ENCODE results near the gene EPS8L1. TPM values are rescaled to one million over a fixed set of nuclear protein-coding genes. Genes with fewer than 3 reads are reported as not detected.
A peak's percentile ranks its signal among the peaks of the same experiment; 100 is the strongest.
"Not testable (repeated sequence)": the region's sequence is repeated elsewhere in the genome, so short reads cannot be mapped to it uniquely, and the experiment has no call there.

Gene EPS8L1
- total RNA-seq, 2 donors from 2014 or later: 29.4 to 52.8 TPM

DNA sequence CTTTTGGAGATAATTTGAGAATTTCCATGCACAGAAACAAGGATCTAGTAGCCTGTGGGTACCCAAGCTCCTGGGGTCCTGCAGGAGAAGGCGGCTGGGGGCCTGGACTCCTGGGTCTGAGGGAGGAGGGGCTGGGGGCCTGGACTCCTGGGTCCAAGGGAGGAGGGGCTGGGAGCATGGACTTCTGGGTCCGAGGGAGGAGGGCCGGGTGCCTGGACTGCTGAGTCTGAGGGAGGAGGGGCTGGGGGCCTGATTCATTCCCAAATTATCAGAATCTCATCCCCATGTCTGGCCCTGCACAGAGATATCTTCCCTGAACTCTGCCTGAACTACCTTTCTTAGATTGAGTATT, 12.2 kb upstream of the EPS8L1 start:
- Histone ChIP-seq H3K27ac (ENCODE audit: low read depth, low read length) (no peak overlapping the region), H3K9ac (ENCODE audit: extremely low read depth, low read length, poor library complexity, severe bottlenecking) (no peak overlapping the region), H3K9me3 (ENCODE audit: control insufficient read depth, low read length) (no peaks in the 10 kb centered on the region), H3K36me3 (ENCODE audit: control insufficient read depth, insufficient read depth, low read length) (peaks cover 4% of the 10 kb centered on the region), H3K4me1 (ENCODE audit: control insufficient read depth, insufficient read depth, low read length) (no peaks in the 10 kb centered on the region), H3K4me3 (ENCODE audit: low read length) (no peak overlapping the region), H3K27me3 (ENCODE audit: control insufficient read depth, insufficient read depth, low read length, poor library complexity, severe bottlenecking) (peaks cover 30% of the 10 kb centered on the region)
- H3K9me3 Mint-ChIP-seq: no peaks in the 10 kb centered on the region
- 74% methylated on average over 1 of the region's 3 CpGs; no CpG with 5 or more reads in 1 of the 2 experiments for whole genome bisulfite sequencing, 2 experiments (ENCODE audit: insufficient coverage in 1 of 2, insufficient read length in 1 of 2)
- H3K4me3 Mint-ChIP-seq: peak overlapping the region; percentile 78
- TF ChIP-seq, protein P1, sequence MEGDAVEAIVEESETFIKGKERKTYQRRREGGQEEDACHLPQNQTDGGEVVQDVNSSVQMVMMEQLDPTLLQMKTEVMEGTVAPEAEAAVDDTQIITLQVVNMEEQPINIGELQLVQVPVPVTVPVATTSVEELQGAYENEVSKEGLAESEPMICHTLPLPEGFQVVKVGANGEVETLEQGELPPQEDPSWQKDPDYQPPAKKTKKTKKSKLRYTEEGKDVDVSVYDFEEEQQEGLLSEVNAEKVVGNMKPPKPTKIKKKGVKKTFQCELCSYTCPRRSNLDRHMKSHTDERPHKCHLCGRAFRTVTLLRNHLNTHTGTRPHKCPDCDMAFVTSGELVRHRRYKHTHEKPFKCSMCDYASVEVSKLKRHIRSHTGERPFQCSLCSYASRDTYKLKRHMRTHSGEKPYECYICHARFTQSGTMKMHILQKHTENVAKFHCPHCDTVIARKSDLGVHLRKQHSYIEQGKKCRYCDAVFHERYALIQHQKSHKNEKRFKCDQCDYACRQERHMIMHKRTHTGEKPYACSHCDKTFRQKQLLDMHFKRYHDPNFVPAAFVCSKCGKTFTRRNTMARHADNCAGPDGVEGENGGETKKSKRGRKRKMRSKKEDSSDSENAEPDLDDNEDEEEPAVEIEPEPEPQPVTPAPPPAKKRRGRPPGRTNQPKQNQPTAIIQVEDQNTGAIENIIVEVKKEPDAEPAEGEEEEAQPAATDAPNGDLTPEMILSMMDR (conservative IDR thresholded peaks at IDR 0.05): no peak
- peaks cover 46% of the 10 kb centered on the region for H3K27me3 Mint-ChIP-seq (ENCODE audit: insufficient read depth)
- DNase-seq: no peak
- no peak overlapping the region for H3K27ac Mint-ChIP-seq
- H3K4me1 Mint-ChIP-seq: peaks cover 2% of the 10 kb centered on the region
- peaks cover 8% of the 10 kb centered on the region for H3K36me3 Mint-ChIP-seq (ENCODE audit: low read depth)

DNA sequence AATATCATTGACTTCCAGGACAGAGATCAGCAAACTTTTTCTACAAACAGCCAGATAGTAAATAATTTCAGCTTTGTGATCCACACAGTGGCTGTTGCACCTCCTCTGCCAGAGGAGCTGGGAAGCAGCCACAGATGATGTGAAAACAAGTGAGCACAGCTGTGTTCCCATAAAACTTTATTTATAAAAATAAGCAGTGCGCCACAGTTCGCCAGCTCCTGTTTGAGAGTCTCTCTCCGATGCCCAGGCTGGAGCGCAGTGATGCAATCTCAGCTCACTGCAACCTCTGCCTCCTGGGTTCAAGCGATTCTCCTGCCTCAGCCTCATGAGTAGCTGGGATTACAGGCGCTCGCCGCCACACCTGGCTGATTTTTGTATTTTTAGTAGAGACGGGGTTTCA, 10.2 kb upstream of the EPS8L1 start:
- H3K36me3 ChIP-seq (ENCODE audit: control insufficient read depth, insufficient read depth, low read length); H3K9me3 Mint-ChIP-seq; H3K4me1 ChIP-seq (ENCODE audit: control insufficient read depth, insufficient read depth, low read length); DNase-seq; H3K4me3 Mint-ChIP-seq; H3K4me3 ChIP-seq (ENCODE audit: low read length); H3K27ac ChIP-seq (ENCODE audit: low read depth, low read length); H3K27ac Mint-ChIP-seq; H3K9me3 ChIP-seq (ENCODE audit: control insufficient read depth, low read length); H3K9ac ChIP-seq (ENCODE audit: extremely low read depth, low read length, poor library complexity, severe bottlenecking); H3K4me1 Mint-ChIP-seq; H3K36me3 Mint-ChIP-seq (ENCODE audit: low read depth): not testable (repeated sequence)
- peaks cover 57% of the 10 kb centered on the region for H3K27me3 Mint-ChIP-seq (ENCODE audit: insufficient read depth)
- peaks cover 30% of the 10 kb centered on the region for H3K27me3 ChIP-seq (ENCODE audit: control insufficient read depth, insufficient read depth, low read length, poor library complexity, severe bottlenecking)
- 82 to 86% methylated on average over 9 of the region's 9 CpGs for WGBS, 2 experiments (ENCODE audit: insufficient coverage in 1 of 2, insufficient read length in 1 of 2)

DNA sequence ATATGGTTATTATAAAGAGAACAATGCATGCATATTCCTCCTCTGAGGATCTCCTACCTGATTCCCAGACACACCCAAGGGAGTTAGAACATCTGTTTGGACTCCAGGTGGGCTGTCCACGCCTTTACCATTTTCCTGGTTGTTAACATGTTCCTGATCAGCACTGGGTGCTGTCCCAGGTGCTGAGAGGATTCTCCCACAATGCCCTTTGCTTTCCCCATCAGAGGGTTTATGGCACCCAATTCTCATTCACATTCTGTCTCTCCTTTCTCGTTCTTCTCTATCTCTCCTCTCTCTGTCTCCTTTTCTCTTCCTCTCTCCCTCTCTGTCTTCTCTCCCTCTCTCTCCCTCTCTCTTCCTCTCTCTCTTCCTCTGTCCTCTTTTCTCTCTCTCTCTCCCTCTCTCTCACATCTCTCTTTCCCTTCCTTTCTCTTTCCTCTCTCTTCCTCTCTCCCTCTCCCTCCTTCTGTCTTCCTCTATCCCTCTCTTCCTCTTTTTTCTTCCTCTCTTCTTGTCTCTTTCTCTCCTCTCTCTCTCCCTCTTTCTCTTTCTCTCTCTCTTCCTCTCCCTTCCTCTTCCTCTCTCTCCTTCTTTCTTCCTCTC, 9.5 kb upstream of the EPS8L1 start:
- DNase-seq: peak; percentile 83
- no peak overlapping the region for H3K9ac ChIP-seq (ENCODE audit: extremely low read depth, low read length, poor library complexity, severe bottlenecking)
- H3K4me1 ChIP-seq (ENCODE audit: control insufficient read depth, insufficient read depth, low read length): peaks cover 2% of the 10 kb centered on the region
- Mint-ChIP-seq H3K36me3 (ENCODE audit: low read depth) (no peaks in the 10 kb centered on the region), H3K4me1 (peaks cover 10% of the 10 kb centered on the region), H3K4me3 (no peak overlapping the region), H3K27ac (no peak overlapping the region), H3K27me3 (ENCODE audit: insufficient read depth) (peaks cover 64% of the 10 kb centered on the region), H3K9me3 (no peaks in the 10 kb centered on the region)
- 35 to 41% methylated on average over 2 of the region's 2 CpGs for WGBS, 2 experiments (ENCODE audit: insufficient coverage in 1 of 2, insufficient read length in 1 of 2)
- H3K9me3 ChIP-seq (ENCODE audit: control insufficient read depth, low read length): no peaks in the 10 kb centered on the region
- H3K36me3 ChIP-seq (ENCODE audit: control insufficient read depth, insufficient read depth, low read length): no peaks in the 10 kb centered on the region
- no peak overlapping the region for H3K27ac ChIP-seq (ENCODE audit: low read depth, low read length)
- no peak overlapping the region for H3K4me3 ChIP-seq (ENCODE audit: low read length)
- H3K27me3 ChIP-seq (ENCODE audit: control insufficient read depth, insufficient read depth, low read length, poor library complexity, severe bottlenecking): peaks cover 30% of the 10 kb centered on the region
- TF ChIP-seq, protein P1 (conservative IDR thresholded peaks at IDR 0.05): no peak

DNA sequence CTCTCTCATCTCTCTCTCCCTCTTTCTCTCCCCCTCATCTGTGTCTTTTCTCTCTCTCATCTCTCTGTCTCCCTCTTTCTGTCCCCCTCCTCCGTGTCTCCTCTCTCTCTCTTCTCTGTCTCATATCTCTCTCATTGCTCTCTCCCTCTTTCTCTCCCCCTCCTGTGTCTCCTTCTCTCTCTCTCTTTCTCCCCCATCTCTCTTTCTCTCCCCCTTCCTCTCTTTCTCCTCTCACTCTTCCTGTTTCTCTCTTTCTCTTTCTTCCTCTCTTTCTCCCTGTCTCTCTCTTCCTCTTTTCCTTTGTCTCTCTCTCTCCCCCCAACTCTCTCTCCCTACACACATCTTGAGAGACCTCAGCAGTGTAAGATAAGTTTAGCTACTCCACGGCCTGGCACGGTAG, 7.8 kb upstream of the EPS8L1 start:
- Mint-ChIP-seq H3K4me1 (peaks cover 8% of the 10 kb centered on the region), H3K27me3 (ENCODE audit: insufficient read depth) (peaks cover 80% of the 10 kb centered on the region), H3K9me3 (peaks cover 3% of the 10 kb centered on the region), H3K36me3 (ENCODE audit: low read depth) (no peaks in the 10 kb centered on the region), H3K4me3 (peak overlapping the region; percentile 63), H3K27ac (no peak overlapping the region)
- Histone ChIP-seq H3K27me3 (ENCODE audit: control insufficient read depth, insufficient read depth, low read length, poor library complexity, severe bottlenecking) (peaks cover 30% of the 10 kb centered on the region), H3K9me3 (ENCODE audit: control insufficient read depth, low read length) (no peaks in the 10 kb centered on the region), H3K27ac (ENCODE audit: low read depth, low read length) (no peak overlapping the region), H3K4me3 (ENCODE audit: low read length) (no peak overlapping the region), H3K4me1 (ENCODE audit: control insufficient read depth, insufficient read depth, low read length) (peaks cover 2% of the 10 kb centered on the region), H3K36me3 (ENCODE audit: control insufficient read depth, insufficient read depth, low read length) (no peaks in the 10 kb centered on the region), H3K9ac (ENCODE audit: extremely low read depth, low read length, poor library complexity, severe bottlenecking) (no peak overlapping the region)
- TF ChIP-seq, protein P1 (conservative IDR thresholded peaks at IDR 0.05): no peak
- DNase-seq: no peak
- 61 to 70% methylated on average over 2 to 3 of the region's 3 CpGs for WGBS, 2 experiments (ENCODE audit: insufficient coverage in 1 of 2, insufficient read length in 1 of 2)

Data from endodermal cell (in vitro differentiated cells).